SU-DHL-6 (cell line): ENCODE measurements around the gene BRD8.

Source experiments
- H2AFZ ChIP-seq: fragments of 200-600 bp; sonication (generic); 2 replicates; pipeline ENCODE4 v1.6.1; 2014; ENCODE audit warnings: low read depth, mild to moderate bottlenecking, moderate library complexity, mixed read lengths, antibody characterized with exemption, low read length; ENCODE audit not compliant: severe bottlenecking
- H3F3A ChIP-seq: fragments of 200-600 bp; shearing (Covaris generic); 2 replicates; pipeline ENCODE4 v1.6.0; 2016; ENCODE audit warnings: antibody characterized with exemption, mild to moderate bottlenecking; ENCODE audit not compliant: insufficient read depth
- H3K27ac ChIP-seq: fragments of 200-600 bp; sonication (generic); 2 replicates; pipeline ENCODE4 v1.5.1; 2016; ENCODE audit warnings: low read depth, mild to moderate bottlenecking, low read length, moderate library complexity, mixed read lengths
- H3K27me3 ChIP-seq: fragments of 200-600 bp; sonication (generic), shearing (Covaris generic); 2 replicates; pipeline ENCODE4 v1.6.0; 2014; ENCODE audit warnings: mild to moderate bottlenecking, low read length
- H3K36me3 ChIP-seq: fragments of 200-600 bp; sonication (generic); 2 replicates; pipeline ENCODE4 v1.6.1; 2014; ENCODE audit warnings: mild to moderate bottlenecking, low read length, mixed read lengths
- H3K4me2 ChIP-seq: fragments of 300-600, 200-600 bp; shearing (Covaris generic), sonication (generic); 2 replicates; pipeline ENCODE4 v1.6.0; 2014; ENCODE audit warnings: low read length, low read depth, mild to moderate bottlenecking; ENCODE audit not compliant: poor library complexity, severe bottlenecking
- H3K4me3 ChIP-seq: fragments of 200-600 bp; sonication (generic); 2 replicates; pipeline ENCODE4 v1.5.1; 2014; ENCODE audit warnings: antibody characterized with exemption, low read length, mild to moderate bottlenecking, mixed read lengths; ENCODE audit not compliant: insufficient read depth, poor library complexity, severe bottlenecking
- H3K79me2 ChIP-seq: fragments of 200-600 bp; sonication (generic); 2 replicates; pipeline ENCODE4 v1.6.1; 2014; ENCODE audit warnings: mild to moderate bottlenecking, low read length, moderate library complexity; ENCODE audit not compliant: insufficient read depth
- H3K9ac ChIP-seq: fragments of 200-600 bp; sonication (generic); 2 replicates; pipeline ENCODE4 v1.7.0; 2014; ENCODE audit warnings: mild to moderate bottlenecking, low read length
- H3K9me2 ChIP-seq: fragments of 200-600 bp; sonication (generic); replicated peaks from 2 replicates; pipeline ENCODE4 v1.6.1; 2014; ENCODE audit warnings: low read length; ENCODE audit not compliant: insufficient read depth
- H3K9me3 ChIP-seq: fragments of 200-600 bp; sonication (generic); 2 replicates; pipeline ENCODE4 v1.6.1; 2014; ENCODE audit warnings: low read length, mixed read lengths; ENCODE audit not compliant: insufficient read depth
- H4K20me1 ChIP-seq: fragments of 200-600 bp; sonication (generic); 2 replicates; pipeline ENCODE4 v1.6.1; 2014; ENCODE audit warnings: low read depth, mild to moderate bottlenecking, antibody characterized with exemption, low read length, moderate library complexity, mixed read lengths
- CTCF ChIP-seq: fragments of 200-600 bp; sonication (generic); IDR thresholded peaks from one replicate; pipeline ENCODE4 v1.5.1; 2017; ENCODE audit warnings: antibody characterized with exemption, mild to moderate bottlenecking, low read length, moderate library complexity; ENCODE audit not compliant: insufficient read depth, poor library complexity, severe bottlenecking
- EZH2phosphoT487 ChIP-seq: fragments of 200-600 bp; sonication (generic), shearing (Covaris generic); conservative IDR thresholded peaks from 2 replicates; pipeline ENCODE4 v1.6.1; 2018; ENCODE audit warnings: mild to moderate bottlenecking, antibody characterized with exemption, low read length, moderate library complexity, mixed read lengths

The BRD8 gene

GRCh38 chr5:138188626-138189025, 10.2 kb upstream of the BRD8 start:
- Histone ChIP-seq H4K20me1 (no peaks in the 10 kb centered on the region), H3K9me2 (no peaks in the 10 kb centered on the region), H3K9ac (no peak overlapping the region), H3K27me3 (no peaks in the 10 kb centered on the region), H3K4me2 (no peak overlapping the region), H3K79me2 (no peaks in the 10 kb centered on the region), H3K4me3 (no peak overlapping the region), H2AFZ (no peak overlapping the region), H3K36me3 (peaks cover 41% of the 10 kb centered on the region), H3K9me3 (no peaks in the 10 kb centered on the region), H3K27ac (no peak overlapping the region), H3F3A (peaks cover 22% of the 10 kb centered on the region)
- TF ChIP-seq CTCF, result no peak
- no peak for TF ChIP-seq EZH2phosphoT487

- TF ChIP-seq EZH2phosphoT487, result no peak
- TF ChIP-seq CTCF, result no peak
- Histone ChIP-seq H3K36me3 (peaks cover 31% of the 10 kb centered on the region), H3K27ac (no peak overlapping the region)
These were observed 7.6 kb upstream of the BRD8 start for GRCh38 chr5:138186002-138186447.

GRCh38 chr5:138182808-138183207, 4.4 kb upstream of the BRD8 start:
- Histone ChIP-seq H3K9me2 (no peaks in the 10 kb centered on the region), H3K27me3 (no peaks in the 10 kb centered on the region), H3K9me3 (no peaks in the 10 kb centered on the region), H3K4me3 (no peak overlapping the region), H3K9ac (no peak overlapping the region), H3K79me2 (peaks cover 26% of the 10 kb centered on the region), H4K20me1 (no peaks in the 10 kb centered on the region), H3K36me3 (peaks cover 21% of the 10 kb centered on the region), H3K4me2 (no peak overlapping the region), H3F3A (peaks cover 22% of the 10 kb centered on the region; the same call in 1 of the 2 replicates), H2AFZ (no peak overlapping the region), H3K27ac (no peak overlapping the region)
- TF ChIP-seq EZH2phosphoT487, result no peak

More at GRCh38 chr5:138186002-138186447, 7.6 kb upstream of the BRD8 start:
- no peak overlapping the region for H3K9ac ChIP-seq
- peaks cover 16% of the 10 kb centered on the region; the same call in 1 of the 2 replicates for H3F3A ChIP-seq
- no peak overlapping the region for H3K4me3 ChIP-seq
- H3K79me2 ChIP-seq, result peaks cover 4% of the 10 kb centered on the region; the same call in 1 of the 2 replicates
- H3K9me2 ChIP-seq, result no peaks in the 10 kb centered on the region
- no peak overlapping the region for H3K4me2 ChIP-seq
- H3K9me3 ChIP-seq, result no peaks in the 10 kb centered on the region
- no peaks in the 10 kb centered on the region for H3K27me3 ChIP-seq
- H2AFZ ChIP-seq, result no peak overlapping the region
- H4K20me1 ChIP-seq, result no peaks in the 10 kb centered on the region

- Histone ChIP-seq H3K27me3 (no peaks in the 10 kb centered on the region), H3K36me3 (0 out of 2 replicates have a peak, but pooled peaks cover 2% of the 10 kb centered on the region), H3K9me2 (no peaks in the 10 kb centered on the region), H3K4me2 (peak overlapping the region; percentile 75), H3K9ac (no peak overlapping the region), H3K79me2 (peaks cover 32% of the 10 kb centered on the region), H3K27ac (no peak overlapping the region), H3F3A (0 out of 2 replicates have a peak, but pooled peaks cover 12% of the 10 kb centered on the region), H3K4me3 (no peak overlapping the region), H2AFZ (no peak overlapping the region), H3K9me3 (no peaks in the 10 kb centered on the region), H4K20me1 (no peaks in the 10 kb centered on the region)
- TF ChIP-seq EZH2phosphoT487, result no peak
- no peak for TF ChIP-seq CTCF
These were observed 2.4 kb upstream of the BRD8 start for GRCh38 chr5:138180841-138181240.
